AG08395 (cell line): ENCODE measurements around the gene CSPG4.
"Not testable (repeated sequence)": the region's sequence is repeated elsewhere in the genome, so short reads cannot be mapped to it uniquely, and the experiment has no call there.

ENCODE experiments used
- DNase-seq: peaks from one replicate; pipeline ENCODE4 v3.0.0; 2012; ENCODE audit warnings: mixed read lengths, low spot score

The CSPG4 gene

GRCh38 chr15:75648156-75649000, 64.3 kb downstream of the CSPG4 start:
- DNase-seq = peak; percentile 42

GRCh38 chr15:75647370-75648155, 65.1 kb downstream of the CSPG4 start, which contains the start of gene SNX33:
Gene SNX33 (plus strand): TSS chr15:75647912. CDS start chr15:75649103, 1,191 bp downstream.
- DNase-seq = peak; percentile 85

GRCh38 chr15:75646944-75647364, 65.7 kb downstream of the CSPG4 start:
- no peak for DNase-seq

- DNase-seq = no peak
Measured at GRCh38 chr15:75646112-75646943, 66.3 kb downstream of the CSPG4 start.

DNA sequence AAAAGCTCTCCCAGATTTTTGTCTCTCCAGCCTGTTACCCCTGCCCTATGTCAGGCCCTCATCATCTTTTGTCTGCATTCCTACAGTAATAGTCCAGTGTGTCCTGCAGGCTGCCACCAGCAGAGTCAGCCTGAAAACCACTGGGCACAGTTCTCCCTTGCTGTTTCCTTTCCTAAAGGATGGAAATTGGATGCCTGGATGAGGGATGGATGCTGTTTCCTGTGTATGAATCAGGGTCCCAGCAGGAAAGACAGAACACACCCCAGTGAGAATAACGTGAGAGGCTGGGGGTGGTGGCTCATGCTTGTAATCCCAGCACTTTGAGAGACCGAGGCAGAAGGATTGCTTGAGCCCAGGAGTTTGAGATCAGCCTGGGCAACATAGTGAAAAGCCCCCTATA, 68.3 kb downstream of the CSPG4 start:
- DNase-seq = no peak

DNA sequence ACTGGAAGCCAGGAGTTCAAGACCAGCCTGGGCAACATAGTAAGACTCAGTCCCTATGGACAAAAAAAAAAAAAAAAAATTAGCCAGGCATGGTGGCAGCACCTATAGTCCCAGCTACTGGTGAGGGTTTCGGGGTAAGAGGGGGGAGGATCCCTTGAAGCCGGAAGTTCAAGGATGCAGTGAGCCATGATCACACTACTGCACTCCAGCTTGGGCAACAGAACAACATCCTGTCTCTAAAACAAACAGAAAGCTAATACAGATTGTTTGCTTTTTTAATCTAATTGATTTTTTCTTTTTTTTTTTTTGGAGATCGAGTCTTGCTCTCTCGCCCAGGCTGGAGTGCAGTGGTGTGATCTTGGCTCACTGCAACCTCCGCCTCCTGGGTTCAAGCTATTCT, 71.0 kb downstream of the CSPG4 start:
- no peak for DNase-seq

DNA sequence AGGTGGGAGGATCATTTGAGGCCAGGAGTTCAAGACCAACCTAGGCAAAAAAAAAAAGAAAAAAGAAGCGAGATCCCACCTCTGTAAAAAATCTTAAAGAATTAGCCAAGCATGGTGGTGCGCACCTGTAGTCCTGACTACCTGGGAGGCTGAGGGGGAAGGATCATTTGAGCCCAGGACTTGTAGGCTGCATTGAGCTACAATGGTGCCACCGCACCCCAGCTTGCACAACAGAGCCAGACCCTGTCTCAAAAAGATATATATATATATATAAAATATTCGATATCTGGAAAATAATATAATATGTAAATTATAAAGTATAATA, 71.5 kb downstream of the CSPG4 start:
- DNase-seq = no peak

- DNase-seq = no peak
Measured at GRCh38 chr15:75640483-75641178, 72.0 kb downstream of the CSPG4 start.

DNA sequence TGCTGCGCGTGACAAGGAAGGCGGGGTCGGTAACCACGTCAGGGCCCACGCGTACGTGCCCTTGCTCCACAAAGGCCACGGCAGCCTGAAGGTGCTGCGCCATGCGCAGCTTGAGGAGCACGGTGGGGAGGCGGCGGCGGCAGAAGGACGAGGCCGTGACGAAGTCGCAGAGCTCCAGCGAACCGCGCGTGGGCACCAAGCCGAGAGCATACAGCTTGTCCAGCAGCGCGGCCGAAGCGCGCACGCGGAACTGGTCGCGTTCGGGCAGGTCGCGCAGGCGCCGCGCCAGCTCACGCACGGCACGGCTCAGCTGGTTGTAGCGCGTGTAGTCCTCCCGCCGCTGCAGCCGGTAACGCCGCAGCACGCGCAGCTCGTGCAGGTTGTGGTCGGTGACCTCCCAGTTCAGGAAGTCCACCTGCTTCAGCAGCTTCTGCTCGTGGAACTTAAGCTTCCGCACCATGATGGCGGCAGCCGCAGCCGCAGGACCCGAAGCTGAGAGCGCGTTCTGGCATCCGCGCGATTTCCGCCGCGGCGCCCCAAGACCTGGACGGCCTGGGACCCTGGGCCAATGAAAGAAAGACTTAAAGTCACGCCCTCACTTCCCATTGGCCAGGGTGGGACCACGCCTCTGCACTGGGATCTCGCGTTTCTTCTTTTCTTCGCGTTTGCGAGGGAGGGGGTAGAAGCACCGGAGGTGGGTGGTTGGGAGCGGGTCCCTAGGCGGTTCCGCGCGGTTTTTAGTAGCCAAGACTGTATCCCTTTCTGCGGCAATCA, 72.8 kb downstream of the CSPG4 start, which contains the start of gene IMP3:
Gene IMP3 (minus strand): TSS at position 516 of the 774 bp plus-strand sequence. CDS start 56 bp downstream, at position 460.
- DNase-seq = peak; percentile 98

DNA sequence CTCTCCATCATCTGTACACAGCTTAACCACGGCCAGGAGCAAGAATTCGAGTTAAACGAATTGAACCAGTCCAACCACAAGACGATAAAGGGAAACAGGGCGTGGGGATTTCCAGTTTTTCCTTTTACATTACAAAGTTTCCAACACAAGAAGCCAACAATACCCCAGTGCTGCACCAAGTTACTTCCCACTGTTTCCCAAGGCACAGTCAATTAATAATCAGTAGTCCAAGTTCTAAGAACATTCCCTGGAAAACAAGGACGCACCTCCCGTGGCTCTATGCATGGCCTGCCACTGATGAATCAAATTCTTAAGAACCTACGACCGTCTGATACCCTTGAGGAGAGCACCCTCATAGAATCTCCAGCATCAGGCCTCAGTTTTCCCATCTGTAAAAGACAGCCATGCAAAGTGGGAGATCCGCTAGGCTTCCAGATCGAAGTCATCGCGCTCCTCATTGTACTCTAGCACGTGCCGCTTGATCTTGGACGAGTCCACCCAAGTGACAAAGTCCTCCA, 73.4 kb downstream of the CSPG4 start:
- DNase-seq = no peak

DNA sequence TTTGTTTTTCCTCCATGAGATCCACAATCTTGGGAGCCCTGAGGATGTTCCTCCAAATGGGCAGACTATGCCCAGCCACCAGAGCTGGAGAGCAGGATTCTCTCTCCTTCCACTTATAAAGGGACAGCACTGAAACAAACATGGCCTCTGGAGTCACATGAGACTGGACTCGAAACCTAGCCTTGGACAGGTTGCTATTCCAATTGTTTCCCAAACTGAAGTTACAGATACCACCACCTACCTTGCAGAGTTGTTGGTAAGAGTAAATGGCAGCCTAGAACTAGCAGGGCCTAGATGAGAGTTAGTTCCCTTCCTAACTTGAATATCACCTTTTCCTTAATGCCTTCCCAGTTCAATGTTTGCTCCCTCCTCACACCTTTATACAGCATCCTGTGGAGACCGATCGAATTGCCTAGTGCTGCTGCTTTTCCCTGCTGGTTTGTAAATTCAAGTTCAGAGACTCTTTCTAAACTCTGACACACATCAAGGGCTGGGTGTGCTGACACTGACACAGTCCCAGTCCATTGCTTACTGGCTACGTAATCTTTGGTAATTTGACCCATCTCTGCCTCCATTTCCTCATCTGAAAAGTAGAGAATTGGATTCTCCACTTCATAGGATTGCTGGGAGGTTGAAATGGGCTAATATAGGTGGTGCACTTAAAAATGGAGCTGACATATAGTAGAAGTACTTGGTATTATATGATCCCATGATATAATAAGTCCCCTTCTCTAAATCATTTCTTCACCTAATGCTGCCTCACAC, 75.2 kb downstream of the CSPG4 start:
- no peak for DNase-seq

- DNase-seq = no peak
Measured at GRCh38 chr15:75636026-75636425, 76.6 kb downstream of the CSPG4 start.

DNA sequence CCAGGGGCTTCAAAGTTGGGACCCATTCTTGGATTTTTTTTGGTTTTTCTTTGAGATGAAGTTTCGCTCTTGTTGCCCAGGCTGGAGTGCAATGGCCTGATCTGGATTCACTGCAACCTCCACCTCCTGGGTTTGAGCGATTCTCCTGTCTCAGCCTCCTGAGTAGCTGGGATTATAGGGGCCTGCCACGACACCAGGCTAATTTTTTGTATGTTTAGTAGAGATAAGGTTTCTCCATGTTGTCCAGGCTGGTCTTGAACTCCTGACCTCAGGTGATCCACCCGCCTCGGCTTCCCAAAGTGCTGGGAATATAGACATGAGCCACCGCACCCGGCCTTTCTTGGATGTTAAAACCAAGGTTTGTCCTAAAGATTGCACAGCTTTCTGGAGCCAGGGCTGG, 78.7 kb downstream of the CSPG4 start:
- DNase-seq = not testable (repeated sequence)

- DNase-seq = no peak
Measured at GRCh38 chr15:75631935-75632334, 80.7 kb downstream of the CSPG4 start.

DNA sequence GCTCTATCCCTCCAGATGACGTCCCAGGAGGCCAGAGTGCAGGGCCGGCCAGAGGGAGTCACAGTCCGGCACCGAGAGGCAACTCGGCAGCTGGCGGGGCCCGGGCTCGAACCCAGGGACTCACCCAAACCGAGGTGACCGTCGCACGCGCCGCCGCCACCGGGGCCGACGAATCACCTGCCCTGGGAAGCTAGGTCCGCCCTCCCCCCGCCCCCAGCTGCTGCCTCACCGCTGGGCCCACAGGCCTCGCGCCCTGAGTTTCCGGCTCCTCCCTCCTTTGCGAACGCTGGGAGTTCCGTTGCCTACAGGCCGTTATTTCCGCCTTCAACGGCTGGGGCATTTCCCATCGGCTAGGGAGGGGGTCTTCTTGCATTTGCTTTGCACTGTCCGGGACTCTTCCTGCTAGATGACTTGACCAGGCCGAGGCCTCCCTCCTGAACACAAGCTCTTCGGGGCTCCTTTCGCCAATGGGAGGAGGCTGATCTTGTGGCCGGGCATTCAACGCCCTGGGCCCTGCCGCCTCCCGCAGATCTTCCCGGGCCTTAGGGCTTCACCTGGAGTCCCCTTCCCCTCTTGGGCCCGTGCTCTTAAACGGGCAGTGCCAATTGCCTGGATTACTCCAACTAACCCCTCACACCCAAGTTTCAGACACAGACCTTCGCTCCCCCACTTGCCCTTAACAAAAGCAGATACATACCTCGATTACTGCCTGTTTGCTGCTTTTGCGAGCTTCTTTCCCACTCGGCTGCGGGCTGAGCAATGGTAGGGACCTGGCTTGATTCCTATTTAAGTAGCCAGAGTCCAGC, 86.9 kb downstream of the CSPG4 start, which contains the start of gene SNUPN:
Gene SNUPN (minus strand): TSS at position 184 of the 806 bp plus-strand sequence. CDS start 4,674 bp downstream, outside the sequence.
- peak; percentile 95 for DNase-seq
